K562 (cell line): Measurements from ENCODE around the gene HP1BP3. TPM values are rescaled to one million over a fixed set of nuclear protein-coding genes. Genes with fewer than 3 reads are reported as not detected.

Experiments used
- ATAC-seq: fragments of 200-7000 bp; cut with Tn5 transposase; 3 replicates; pipeline ENCODE4 v1.9.1; 2020; ENCODE audit warnings: moderate library complexity
- BruUV-seq: library from RNA; stranded (reverse); fragments of 400-500 nt; replicated peaks from 2 replicates; lab custom pipeline; 2021; lab: Mats Ljungman, UMichigan
- CTCF ChIA-PET: fragments of 300-600 bp; formaldehyde crosslinking; extraction: SDS; loops from one replicate; lab custom pipeline; 2021; ENCODE audit warnings: low intra/inter-chr PET ratio; lab: Yijun Ruan, JAX
- POLR2A ChIA-PET: fragments of 300-600, 350-650 bp; sonication (Branson Sonifier 250); formaldehyde crosslinking; extraction: SDS; loops from one replicate; lab custom pipeline; 2021; ENCODE audit warnings: antibody characterized with exemption, inconsistent platforms; lab: Yijun Ruan, JAX
- DNase-seq, 4 experiments: peaks; one replicate each; pipeline versions ENCODE4 v3.0.0 to v3.0.0-alpha.2; 2011 to 2018; ENCODE audit warnings: low spot score in 3 of 4, mixed read lengths in 3 of 4; ENCODE audit errors: extremely low read depth in 1 of 4
- FAIRE-seq: peaks from 2 replicates; lab custom pipeline; 2011; peaks lifted over from hg19 to GRCh38; lab: Jason Lieb, UNC
- H2AFZ ChIP-seq: 2 replicates; pipeline ENCODE4 v1.6.0; 2011; ENCODE audit warnings: low read depth, low read length, control low read depth, inconsistent platforms
- H3K27ac ChIP-seq: fragments of 200-600 bp; 3 replicates; pipeline ENCODE4 v1.8.0; 2011; ENCODE audit warnings: low read depth, mild to moderate bottlenecking, control low read depth, inconsistent platforms, low read length, moderate library complexity, mixed read lengths; ENCODE audit errors: extremely low read depth
- H3K27me3 ChIP-seq, 2 experiments: fragments of 300-600 bp in 1 of 2; 2 replicates in 1 of 2; 3 replicates in 1 of 2; pipeline versions ENCODE4 v1.6.0 to v1.8.0; 2011; ENCODE audit warnings: inconsistent platforms in 2 of 2, low read length in 2 of 2, mild to moderate bottlenecking in 1 of 2, mixed read lengths in 1 of 2, moderate library complexity in 1 of 2; ENCODE audit not compliant: control insufficient read depth in 2 of 2, insufficient read depth in 2 of 2
- H3K36me3 ChIP-seq: fragments of 300-600 bp; 3 replicates; pipeline ENCODE4 v1.8.0; 2011; ENCODE audit warnings: mild to moderate bottlenecking, low read length, inconsistent platforms; ENCODE audit not compliant: control insufficient read depth, insufficient read depth
- H3K4me1 ChIP-seq, 2 experiments: fragments of 200-600 bp in 1 of 2; replicated peaks in 1 of 2; 2 replicates in 1 of 2; 3 replicates in 1 of 2; pipeline versions ENCODE4 v1.5.1 to v1.8.0; 2011; ENCODE audit warnings: inconsistent platforms in 2 of 2, low read length in 2 of 2, mild to moderate bottlenecking in 1 of 2, mixed read lengths in 1 of 2, moderate library complexity in 1 of 2; ENCODE audit not compliant: control insufficient read depth in 2 of 2, insufficient read depth in 2 of 2
- H3K4me2 ChIP-seq: 2 replicates; pipeline ENCODE4 v1.6.1; 2011; ENCODE audit warnings: low read length, control low read depth, inconsistent platforms, mixed read lengths; ENCODE audit not compliant: insufficient read depth
- H3K4me3 ChIP-seq: fragments of 200-600 bp; sonication (generic), shearing (Covaris generic); 2 replicates; pipeline ENCODE4 v1.5.1; 2016; ENCODE audit warnings: control low read depth, inconsistent platforms
- H3K79me2 ChIP-seq: fragments of 200-600 bp; 3 replicates; pipeline ENCODE4 v1.8.0; 2011; ENCODE audit warnings: low read length, inconsistent platforms; ENCODE audit not compliant: control insufficient read depth, insufficient read depth
- H3K9ac ChIP-seq, 2 experiments: 2 replicates each; pipeline versions ENCODE4 v1.6.0 to v1.6.1; 2011; ENCODE audit warnings: low read depth in 2 of 2, low read length in 2 of 2, control low read depth in 1 of 2, inconsistent platforms in 1 of 2, mild to moderate bottlenecking in 1 of 2, mixed read lengths in 1 of 2; ENCODE audit not compliant: insufficient read depth in 1 of 2
- H3K9me1 ChIP-seq: one replicate; pipeline ENCODE4 v1.6.0; 2011; ENCODE audit warnings: inconsistent platforms, mild to moderate bottlenecking, low read length, moderate library complexity; ENCODE audit not compliant: control insufficient read depth, insufficient read depth
- H3K9me3 ChIP-seq: replicated peaks from 2 replicates; pipeline ENCODE4 v1.5.1; 2011; ENCODE audit warnings: low read depth, low read length, inconsistent platforms; ENCODE audit not compliant: control insufficient read depth, insufficient read depth
- H4K20me1 ChIP-seq: replicated peaks from 2 replicates; pipeline ENCODE4 v1.6.1; 2011; ENCODE audit warnings: low read length, inconsistent platforms, mixed read lengths; ENCODE audit not compliant: control insufficient read depth, insufficient read depth
- BCOR ChIP-seq: fragments of 450-650 bp; IDR thresholded peaks from 2 replicates; pipeline ENCODE4 v1.6.1; 2016
- GATA2 ChIP-seq: sonication (generic); formaldehyde crosslinking; IDR thresholded peaks from 2 replicates; pipeline ENCODE4 v1.4.0; 2020; ENCODE audit warnings: mild to moderate bottlenecking, missing genetic modification reagents
- RB1 ChIP-seq: fragments of 450-650 bp; IDR thresholded peaks from 2 replicates; pipeline ENCODE4 v1.6.1; 2017; ENCODE audit warnings: low read depth, mild to moderate bottlenecking
- RBM25 ChIP-seq: fragments of 200-400 bp; formaldehyde crosslinking; IDR thresholded peaks from 2 replicates; pipeline ENCODE4 v1.6.1; 2018; ENCODE audit warnings: low read length, low read depth, moderate library complexity; ENCODE audit not compliant: severe bottlenecking
- ZNF121 ChIP-seq: sonication (generic); formaldehyde crosslinking; conservative IDR thresholded peaks from 2 replicates; pipeline ENCODE4 v1.8.0; 2022; ENCODE audit warnings: missing genetic modification reagents
- ZNF766 ChIP-seq: fragments of 200-800 bp; sonication (Bioruptor generic); conservative IDR thresholded peaks from 2 replicates; pipeline ENCODE4 v1.6.1; 2016; ENCODE audit warnings: missing genetic modification characterization, missing compliant biosample characterization
- WGBS: fragments of 100-300 bp; shearing (Covaris generic); methylation state at CpG from one replicate; pipeline ENCODE4 v1.1.6; 2016; ENCODE audit warnings: low coverage, mixed read lengths; ENCODE audit not compliant: insufficient coverage; ENCODE audit errors: missing lambda C conversion rate; 5-methylcytosine and 5-hydroxymethylcytosine counted together
- in situ Hi-C: fragments of 300-500 bp; cut with MboI; formaldehyde crosslinking; loops from 4 replicates; pipeline ENCODE4 v1.15.0; 2018; ENCODE audit warnings: inconsistent platforms, mixed read lengths
- intact Hi-C: fragments of 100-400 bp; cut with micrococcal nuclease; formaldehyde crosslinking; loops from 2 replicates; pipeline ENCODE4 v1.14.2; 2022
- polyA plus RNA-seq, 8 experiments: library from polyadenylated mRNA; depleted of rRNA in 4 of 8; stranded (reverse) in 5 of 8; unstranded in 3 of 8; fragments of >200 nt; fragmentation: Nextera tagmentation in 2 of 8; fragmentation: Illumina TruSeq in 1 of 8; extraction: Ambion mirVana in 2 of 8; extraction: Trizol in 1 of 8; gene quantifications; 2 replicates each; pipeline versions ENCODE4 v1.2.1 to v1.2.3, GENCODE V29; 2011 to 2014; ENCODE audit warnings: inconsistent platforms in 1 of 8, missing spikeins in 1 of 8
- total RNA-seq, 7 experiments: library from RNA; depleted of rRNA in 6 of 7; stranded (reverse); fragments of >200 nt in 6 of 7; fragmentation: Illumina TruSeq in 2 of 7; extraction: Trizol in 2 of 7; gene quantifications; 2 replicates each; pipeline versions ENCODE4 v1.2.1 to v1.2.3, GENCODE V29; 2011 to 2021; ENCODE audit warnings: low replicate concordance in 1 of 7
- TF ChIP-seq, protein P1 (sequence below): fragments of 450-650 bp; IDR thresholded peaks from 2 replicates; pipeline ENCODE4 v1.6.1; 2016; ENCODE audit warnings: low read depth
- TF ChIP-seq, protein P2 (sequence below): sonication (generic); formaldehyde crosslinking; IDR thresholded peaks from 2 replicates; pipeline ENCODE4 v1.8.0; 2022; ENCODE audit warnings: missing genetic modification reagents, mild to moderate bottlenecking, borderline replicate concordance

The HP1BP3 gene
- total and polyA plus RNA-seq, 9 of the 15 experiments (the other 6 are each of a cell fraction or from before 2014, with no cell fraction given), result 57.3 to 513 (median 240) TPM

DNA sequence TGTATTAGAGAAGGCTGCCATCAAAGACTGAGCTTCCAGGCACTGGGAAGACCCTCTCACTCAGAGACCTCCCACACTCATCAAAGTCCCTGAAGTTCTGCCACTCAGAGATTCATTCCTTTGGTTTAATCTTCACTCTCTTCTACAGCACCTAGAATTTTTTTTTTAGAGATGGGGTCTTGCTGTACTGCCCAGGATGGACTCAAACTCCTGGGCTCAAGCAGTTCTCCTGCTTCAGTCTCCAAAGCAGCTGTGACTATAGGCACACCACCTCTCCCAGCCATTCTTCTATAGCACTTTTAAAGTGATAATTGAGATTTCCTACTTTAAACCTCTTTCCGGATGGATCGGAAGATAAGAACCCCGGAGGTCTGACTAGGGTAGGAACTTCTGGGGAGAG, 3.7 kb upstream of the HP1BP3 start:
- Histone ChIP-seq H3K79me2 (peaks cover 20% of the 10 kb centered on the region), H3K9me3 (no peaks in the 10 kb centered on the region), H2AFZ (0 out of 2 replicates have a peak overlapping the region, but pooled peaks have one; percentile 22), H3K27me3 (no peaks in the 10 kb centered on the region), H3K27ac (no peak overlapping the region), H3K9me1 (no peaks in the 10 kb centered on the region), H3K36me3 (peaks cover 6% of the 10 kb centered on the region; the same call in 1 of the 3 replicates), H3K4me3 (no peak overlapping the region), H3K4me1 (peaks cover 9 to 16% of the 10 kb centered on the region in 2 experiments), H4K20me1 (peaks cover 6% of the 10 kb centered on the region), H3K9ac (no peak overlapping the region), H3K4me2 (no peak overlapping the region)
- CTCF ChIA-PET, result no interaction called here
- in situ Hi-C loops (no loop called here), intact Hi-C loops (no loop called here)
- FAIRE-seq (no peak), ATAC-seq (no peak), DNase-seq (no peak)
- 12% methylated on average over 3 of the region's 3 CpGs for WGBS
- POLR2A ChIA-PET, result interaction anchor here (1.2 kb wide), 1 partner anchor 9 kb away, joined by 4 read pairs; no protein-coding TSS in a partner anchor
- no TSS peak for BruUV-seq
- peak; percentile 42 for TF ChIP-seq RBM25
- TF ChIP-seq RB1, result 0 out of 2 replicates have a peak, but pooled peaks have one; percentile 8
- TF ChIP-seq, protein P1, sequence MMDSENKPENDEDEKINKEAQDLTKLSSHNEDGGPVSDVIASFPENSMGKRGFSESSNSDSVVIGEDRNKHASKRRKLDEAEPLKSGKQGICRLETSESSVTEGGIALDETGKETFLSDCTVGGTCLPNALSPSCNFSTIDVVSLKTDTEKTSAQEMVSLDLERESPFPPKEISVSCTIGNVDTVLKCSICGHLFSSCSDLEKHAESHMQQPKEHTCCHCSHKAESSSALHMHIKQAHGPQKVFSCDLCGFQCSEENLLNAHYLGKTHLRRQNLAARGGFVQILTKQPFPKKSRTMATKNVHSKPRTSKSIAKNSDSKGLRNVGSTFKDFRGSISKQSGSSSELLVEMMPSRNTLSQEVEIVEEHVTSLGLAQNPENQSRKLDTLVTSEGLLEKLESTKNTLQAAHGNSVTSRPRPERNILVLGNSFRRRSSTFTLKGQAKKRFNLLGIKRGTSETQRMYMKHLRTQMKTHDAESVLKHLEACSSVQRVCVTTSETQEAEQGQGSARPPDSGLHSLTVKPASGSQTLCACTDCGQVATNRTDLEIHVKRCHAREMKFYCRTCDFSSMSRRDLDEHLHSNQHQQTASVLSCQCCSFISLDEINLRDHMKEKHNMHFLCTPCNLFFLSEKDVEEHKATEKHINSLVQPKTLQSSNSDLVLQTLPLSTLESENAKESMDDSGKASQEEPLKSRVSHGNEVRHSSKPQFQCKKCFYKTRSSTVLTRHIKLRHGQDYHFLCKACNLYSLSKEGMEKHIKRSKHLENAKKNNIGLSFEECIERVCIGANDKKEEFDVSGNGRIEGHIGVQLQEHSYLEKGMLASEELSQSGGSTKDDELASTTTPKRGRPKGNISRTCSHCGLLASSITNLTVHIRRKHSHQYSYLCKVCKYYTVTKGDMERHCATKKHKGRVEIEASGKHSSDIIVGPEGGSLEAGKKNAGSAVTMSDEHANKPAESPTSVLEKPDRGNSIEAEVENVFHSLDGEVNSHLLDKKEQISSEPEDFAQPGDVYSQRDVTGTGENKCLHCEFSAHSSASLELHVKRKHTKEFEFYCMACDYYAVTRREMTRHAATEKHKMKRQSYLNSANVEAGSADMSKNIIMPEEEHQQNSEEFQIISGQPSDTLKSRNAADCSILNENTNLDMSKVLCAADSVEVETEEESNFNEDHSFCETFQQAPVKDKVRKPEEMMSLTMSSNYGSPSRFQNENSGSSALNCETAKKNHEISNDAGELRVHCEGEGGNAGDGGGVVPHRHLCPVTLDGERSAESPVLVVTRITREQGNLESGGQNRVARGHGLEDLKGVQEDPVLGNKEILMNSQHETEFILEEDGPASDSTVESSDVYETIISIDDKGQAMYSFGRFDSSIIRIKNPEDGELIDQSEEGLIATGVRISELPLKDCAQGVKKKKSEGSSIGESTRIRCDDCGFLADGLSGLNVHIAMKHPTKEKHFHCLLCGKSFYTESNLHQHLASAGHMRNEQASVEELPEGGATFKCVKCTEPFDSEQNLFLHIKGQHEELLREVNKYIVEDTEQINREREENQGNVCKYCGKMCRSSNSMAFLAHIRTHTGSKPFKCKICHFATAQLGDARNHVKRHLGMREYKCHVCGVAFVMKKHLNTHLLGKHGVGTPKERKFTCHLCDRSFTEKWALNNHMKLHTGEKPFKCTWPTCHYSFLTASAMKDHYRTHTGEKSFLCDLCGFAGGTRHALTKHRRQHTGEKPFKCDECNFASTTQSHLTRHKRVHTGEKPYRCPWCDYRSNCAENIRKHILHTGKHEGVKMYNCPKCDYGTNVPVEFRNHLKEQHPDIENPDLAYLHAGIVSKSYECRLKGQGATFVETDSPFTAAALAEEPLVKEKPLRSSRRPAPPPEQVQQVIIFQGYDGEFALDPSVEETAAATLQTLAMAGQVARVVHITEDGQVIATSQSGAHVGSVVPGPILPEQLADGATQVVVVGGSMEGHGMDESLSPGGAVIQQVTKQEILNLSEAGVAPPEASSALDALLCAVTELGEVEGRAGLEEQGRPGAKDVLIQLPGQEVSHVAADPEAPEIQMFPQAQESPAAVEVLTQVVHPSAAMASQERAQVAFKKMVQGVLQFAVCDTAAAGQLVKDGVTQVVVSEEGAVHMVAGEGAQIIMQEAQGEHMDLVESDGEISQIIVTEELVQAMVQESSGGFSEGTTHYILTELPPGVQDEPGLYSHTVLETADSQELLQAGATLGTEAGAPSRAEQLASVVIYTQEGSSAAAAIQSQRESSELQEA, result no peak
- peak; percentile 93 for TF ChIP-seq ZNF121 (CRISPR knock-in tag)
- 0 out of 2 replicates have a peak, but pooled peaks have one; percentile 23 for TF ChIP-seq ZNF766 (CRISPR knock-in tag)
- peak; percentile 37; the same call in 1 of the 2 replicates for TF ChIP-seq BCOR
- TF ChIP-seq GATA2 (CRISPR knock-in tag), result 0 out of 2 replicates have a peak, but pooled peaks have one; percentile 39
- TF ChIP-seq, protein P2, sequence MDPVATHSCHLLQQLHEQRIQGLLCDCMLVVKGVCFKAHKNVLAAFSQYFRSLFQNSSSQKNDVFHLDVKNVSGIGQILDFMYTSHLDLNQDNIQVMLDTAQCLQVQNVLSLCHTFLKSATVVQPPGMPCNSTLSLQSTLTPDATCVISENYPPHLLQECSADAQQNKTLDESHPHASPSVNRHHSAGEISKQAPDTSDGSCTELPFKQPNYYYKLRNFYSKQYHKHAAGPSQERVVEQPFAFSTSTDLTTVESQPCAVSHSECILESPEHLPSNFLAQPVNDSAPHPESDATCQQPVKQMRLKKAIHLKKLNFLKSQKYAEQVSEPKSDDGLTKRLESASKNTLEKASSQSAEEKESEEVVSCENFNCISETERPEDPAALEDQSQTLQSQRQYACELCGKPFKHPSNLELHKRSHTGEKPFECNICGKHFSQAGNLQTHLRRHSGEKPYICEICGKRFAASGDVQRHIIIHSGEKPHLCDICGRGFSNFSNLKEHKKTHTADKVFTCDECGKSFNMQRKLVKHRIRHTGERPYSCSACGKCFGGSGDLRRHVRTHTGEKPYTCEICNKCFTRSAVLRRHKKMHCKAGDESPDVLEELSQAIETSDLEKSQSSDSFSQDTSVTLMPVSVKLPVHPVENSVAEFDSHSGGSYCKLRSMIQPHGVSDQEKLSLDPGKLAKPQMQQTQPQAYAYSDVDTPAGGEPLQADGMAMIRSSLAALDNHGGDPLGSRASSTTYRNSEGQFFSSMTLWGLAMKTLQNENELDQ (CRISPR knock-in tag), result no peak
- TF ChIP-seq, all 486 proteins: peak for 6
